Activated T-helper 1 cell treated with anti-CD3 and anti-CD28 coated beads, Interleukin-12 subunit alpha, Interleukin-12 subunit beta, Interleukin-2, Interleukin-4 antibody, amounts not matched to agents 30 ng/mL and 10 ng/mL and 1 ng/mL, durations not matched to agents 14 hours and 24 hours and 36 hours (primary cell): Measurements from ENCODE around the gene MAP3K5. TPM values are rescaled to one million over a fixed set of nuclear protein-coding genes. Genes with fewer than 3 reads are reported as not detected.

Experiments used
- DNase-seq: peaks from one replicate; pipeline ENCODE4 v3.0.0; 2021; ENCODE audit warnings: low spot score
- H3K27ac Mint-ChIP-seq: one replicate; pipeline ENCODE4 v1.8.0; 2021; ENCODE audit warnings: mild to moderate bottlenecking, mixed read lengths
- H3K27me3 Mint-ChIP-seq: one replicate; pipeline ENCODE4 v1.8.0; 2022; ENCODE audit warnings: mild to moderate bottlenecking, moderate library complexity, mixed read lengths; ENCODE audit not compliant: insufficient read depth
- H3K36me3 Mint-ChIP-seq: one replicate; pipeline ENCODE4 v1.8.0; 2021; ENCODE audit warnings: low read depth, mixed read lengths
- H3K4me1 Mint-ChIP-seq: one replicate; pipeline ENCODE4 v1.8.0; 2021; ENCODE audit warnings: low read depth, mixed read lengths
- H3K4me3 Mint-ChIP-seq: one replicate; pipeline ENCODE4 v1.8.0; 2021; ENCODE audit warnings: mild to moderate bottlenecking, moderate library complexity, mixed read lengths
- H3K9me3 Mint-ChIP-seq: one replicate; pipeline ENCODE4 v1.8.0; 2021; ENCODE audit warnings: mixed read lengths
- intact Hi-C: fragments of 100-400 bp; cut with micrococcal nuclease; formaldehyde crosslinking; loops from one replicate; pipeline ENCODE4 v1.15.1; 2024
- total RNA-seq: library from RNA; stranded (reverse); gene quantifications from 2 replicates; pipeline ENCODE4 v1.2.3, GENCODE V29; 2022

The MAP3K5 gene
- total RNA-seq, 1 donor from 2014 or later: 12.2 TPM

GRCh38 chr6:136651982-136652381, 140.3 kb downstream of the MAP3K5 start:
- H3K9me3 Mint-ChIP-seq: no peaks in the 10 kb centered on the region
- peaks cover 17% of the 10 kb centered on the region for H3K36me3 Mint-ChIP-seq
- no peak overlapping the region for H3K27ac Mint-ChIP-seq
- H3K4me3 Mint-ChIP-seq: no peak overlapping the region
- intact Hi-C loops: no loop called here
- no peaks in the 10 kb centered on the region for H3K27me3 Mint-ChIP-seq
- no peak for DNase-seq
- H3K4me1 Mint-ChIP-seq: peaks cover 6% of the 10 kb centered on the region

GRCh38 chr6:136647363-136647852, 144.9 kb downstream of the MAP3K5 start:
- H3K4me1 Mint-ChIP-seq: peaks cover 5% of the 10 kb centered on the region
- DNase-seq: peak; percentile 55
- no peak overlapping the region for H3K4me3 Mint-ChIP-seq
- no peaks in the 10 kb centered on the region for H3K27me3 Mint-ChIP-seq
- no peak overlapping the region for H3K27ac Mint-ChIP-seq
- H3K9me3 Mint-ChIP-seq: no peaks in the 10 kb centered on the region
- peaks cover 2% of the 10 kb centered on the region for H3K36me3 Mint-ChIP-seq
- intact Hi-C loops: loop anchor here (10.0 kb wide), 1 partner anchor 277 kb away; the partner anchor contains the start of gene SLC35D3

GRCh38 chr6:136646377-136646776, 145.9 kb downstream of the MAP3K5 start:
- peaks cover 5% of the 10 kb centered on the region for H3K4me1 Mint-ChIP-seq
- no peak for DNase-seq
- no peaks in the 10 kb centered on the region for H3K9me3 Mint-ChIP-seq
- peaks cover 3% of the 10 kb centered on the region for H3K36me3 Mint-ChIP-seq
- no peak overlapping the region for H3K4me3 Mint-ChIP-seq
- H3K27ac Mint-ChIP-seq: no peak overlapping the region
- no peaks in the 10 kb centered on the region for H3K27me3 Mint-ChIP-seq
- intact Hi-C loops: loop anchor here (10.0 kb wide), 1 partner anchor 278 kb away; the partner anchor contains the start of gene SLC35D3

- intact Hi-C loops: loop anchor here (1.0 to 10.0 kb wide), 5 partner anchors 36 to 280 kb away; partner anchors contain the start of genes PEX7 and SLC35D3
- Mint-ChIP-seq H3K36me3 (peaks cover 5% of the 10 kb centered on the region), H3K27ac (no peak overlapping the region), H3K4me3 (no peak overlapping the region), H3K4me1 (peaks cover 5% of the 10 kb centered on the region), H3K9me3 (no peaks in the 10 kb centered on the region), H3K27me3 (no peaks in the 10 kb centered on the region)
- DNase-seq: no peak
Measured at GRCh38 chr6:136644597-136644952, 147.7 kb downstream of the MAP3K5 start.

GRCh38 chr6:136643850-136644596, 148.3 kb downstream of the MAP3K5 start:
- H3K9me3 Mint-ChIP-seq: no peaks in the 10 kb centered on the region
- H3K36me3 Mint-ChIP-seq: peaks cover 5% of the 10 kb centered on the region
- H3K27ac Mint-ChIP-seq: no peak overlapping the region
- no peak overlapping the region for H3K4me3 Mint-ChIP-seq
- DNase-seq: peak; percentile 62
- intact Hi-C loops: loop anchor here (1.0 to 10.0 kb wide), 5 partner anchors 36 to 281 kb away; partner anchors contain the start of genes PEX7 and SLC35D3
- no peaks in the 10 kb centered on the region for H3K27me3 Mint-ChIP-seq
- peaks cover 5% of the 10 kb centered on the region for H3K4me1 Mint-ChIP-seq

- intact Hi-C loops: loop anchor here (10.0 kb wide), 1 partner anchor 283 kb away; the partner anchor contains the start of gene SLC35D3
- Mint-ChIP-seq H3K4me1 (peaks cover 5% of the 10 kb centered on the region), H3K27me3 (no peaks in the 10 kb centered on the region), H3K36me3 (peaks cover 12% of the 10 kb centered on the region), H3K4me3 (no peak overlapping the region), H3K9me3 (no peaks in the 10 kb centered on the region), H3K27ac (no peak overlapping the region)
- DNase-seq: no peak
Measured at GRCh38 chr6:136641873-136642465, 150.3 kb downstream of the MAP3K5 start.

GRCh38 chr6:136641166-136641565, 151.1 kb downstream of the MAP3K5 start:
- no peak overlapping the region for H3K27ac Mint-ChIP-seq
- H3K9me3 Mint-ChIP-seq: no peaks in the 10 kb centered on the region
- peaks cover 5% of the 10 kb centered on the region for H3K4me1 Mint-ChIP-seq
- peaks cover 16% of the 10 kb centered on the region for H3K36me3 Mint-ChIP-seq
- DNase-seq: no peak
- no peaks in the 10 kb centered on the region for H3K27me3 Mint-ChIP-seq
- intact Hi-C loops: loop anchor here (10.0 kb wide), 1 partner anchor 284 kb away; the partner anchor contains the start of gene SLC35D3
- H3K4me3 Mint-ChIP-seq: no peak overlapping the region

- no peak overlapping the region for H3K27ac Mint-ChIP-seq
- H3K4me3 Mint-ChIP-seq: no peak overlapping the region
- intact Hi-C loops: loop anchor here (10.0 kb wide), 1 partner anchor 284 kb away; the partner anchor contains the start of gene SLC35D3
- no peaks in the 10 kb centered on the region for H3K9me3 Mint-ChIP-seq
- no peak for DNase-seq
- peaks cover 18% of the 10 kb centered on the region for H3K36me3 Mint-ChIP-seq
- peaks cover 2% of the 10 kb centered on the region for H3K4me1 Mint-ChIP-seq
- no peaks in the 10 kb centered on the region for H3K27me3 Mint-ChIP-seq
Measured at GRCh38 chr6:136640132-136640915, 152.0 kb downstream of the MAP3K5 start.

- no peak for DNase-seq
- no peaks in the 10 kb centered on the region for H3K4me1 Mint-ChIP-seq
- no peaks in the 10 kb centered on the region for H3K27me3 Mint-ChIP-seq
- intact Hi-C loops: loop anchor here (10.0 kb wide), 1 partner anchor 285 kb away; the partner anchor contains the start of gene SLC35D3
- H3K9me3 Mint-ChIP-seq: no peaks in the 10 kb centered on the region
- no peak overlapping the region for H3K27ac Mint-ChIP-seq
- peaks cover 19% of the 10 kb centered on the region for H3K36me3 Mint-ChIP-seq
- H3K4me3 Mint-ChIP-seq: no peak overlapping the region
Measured at GRCh38 chr6:136639702-136640101, 152.6 kb downstream of the MAP3K5 start.

- no peak for DNase-seq
- no peaks in the 10 kb centered on the region for H3K9me3 Mint-ChIP-seq
- no peaks in the 10 kb centered on the region for H3K27me3 Mint-ChIP-seq
- H3K36me3 Mint-ChIP-seq: peaks cover 28% of the 10 kb centered on the region
- intact Hi-C loops: no loop called here
- H3K4me1 Mint-ChIP-seq: no peaks in the 10 kb centered on the region
- H3K27ac Mint-ChIP-seq: no peak overlapping the region
- no peak overlapping the region for H3K4me3 Mint-ChIP-seq
Measured at GRCh38 chr6:136635615-136636014, 156.7 kb downstream of the MAP3K5 start.

GRCh38 chr6:136633355-136633754, 158.9 kb downstream of the MAP3K5 start:
- no peak overlapping the region for H3K4me3 Mint-ChIP-seq
- no peak overlapping the region for H3K27ac Mint-ChIP-seq
- DNase-seq: no peak
- peaks cover 36% of the 10 kb centered on the region for H3K36me3 Mint-ChIP-seq
- intact Hi-C loops: no loop called here
- no peaks in the 10 kb centered on the region for H3K27me3 Mint-ChIP-seq
- peaks cover 5% of the 10 kb centered on the region for H3K4me1 Mint-ChIP-seq
- no peaks in the 10 kb centered on the region for H3K9me3 Mint-ChIP-seq

- Mint-ChIP-seq H3K27me3 (no peaks in the 10 kb centered on the region), H3K4me3 (no peak overlapping the region), H3K27ac (no peak overlapping the region), H3K4me1 (peaks cover 5% of the 10 kb centered on the region), H3K36me3 (peaks cover 33% of the 10 kb centered on the region), H3K9me3 (no peaks in the 10 kb centered on the region)
- no peak for DNase-seq
- intact Hi-C loops: no loop called here
Measured at GRCh38 chr6:136628996-136629395, 163.3 kb downstream of the MAP3K5 start.
